ENCODE measurements around the gene WRNIP1.

DNA sequence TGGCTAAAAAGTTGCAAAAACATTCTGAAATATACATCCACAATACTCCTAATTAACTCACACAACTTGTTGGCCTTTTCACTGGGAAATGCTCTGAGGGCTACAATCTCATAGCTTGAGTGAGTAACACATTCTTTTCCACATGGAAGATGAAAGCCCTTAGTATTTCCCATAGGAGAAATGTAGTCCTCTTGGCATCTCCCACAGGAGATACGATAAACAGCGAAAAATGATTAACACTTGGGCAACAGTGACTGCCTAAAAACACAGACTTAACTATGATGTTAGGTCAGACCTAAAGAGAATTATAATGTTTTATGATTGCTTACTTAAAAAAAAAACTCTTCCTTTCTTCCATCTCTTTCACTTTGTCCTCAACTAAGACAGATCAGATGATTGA, 23.4 kb upstream of the WRNIP1 start:
- TF ChIP-seq POLR2A (IDR thresholded peaks at IDR 0.05) = no peak
- TF ChIP-seq, protein P1, sequence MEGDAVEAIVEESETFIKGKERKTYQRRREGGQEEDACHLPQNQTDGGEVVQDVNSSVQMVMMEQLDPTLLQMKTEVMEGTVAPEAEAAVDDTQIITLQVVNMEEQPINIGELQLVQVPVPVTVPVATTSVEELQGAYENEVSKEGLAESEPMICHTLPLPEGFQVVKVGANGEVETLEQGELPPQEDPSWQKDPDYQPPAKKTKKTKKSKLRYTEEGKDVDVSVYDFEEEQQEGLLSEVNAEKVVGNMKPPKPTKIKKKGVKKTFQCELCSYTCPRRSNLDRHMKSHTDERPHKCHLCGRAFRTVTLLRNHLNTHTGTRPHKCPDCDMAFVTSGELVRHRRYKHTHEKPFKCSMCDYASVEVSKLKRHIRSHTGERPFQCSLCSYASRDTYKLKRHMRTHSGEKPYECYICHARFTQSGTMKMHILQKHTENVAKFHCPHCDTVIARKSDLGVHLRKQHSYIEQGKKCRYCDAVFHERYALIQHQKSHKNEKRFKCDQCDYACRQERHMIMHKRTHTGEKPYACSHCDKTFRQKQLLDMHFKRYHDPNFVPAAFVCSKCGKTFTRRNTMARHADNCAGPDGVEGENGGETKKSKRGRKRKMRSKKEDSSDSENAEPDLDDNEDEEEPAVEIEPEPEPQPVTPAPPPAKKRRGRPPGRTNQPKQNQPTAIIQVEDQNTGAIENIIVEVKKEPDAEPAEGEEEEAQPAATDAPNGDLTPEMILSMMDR (IDR thresholded peaks at IDR 0.05) = no peak
